GM10847 (cell line): ENCODE results near the gene GARNL3.

Source experiments
- POLR2A ChIP-seq: IDR thresholded peaks from 2 replicates; pipeline ENCODE4 v1.6.1; 2011; ENCODE audit not compliant: insufficient read length; ENCODE audit errors: extremely low read depth

Gene GARNL3

DNA sequence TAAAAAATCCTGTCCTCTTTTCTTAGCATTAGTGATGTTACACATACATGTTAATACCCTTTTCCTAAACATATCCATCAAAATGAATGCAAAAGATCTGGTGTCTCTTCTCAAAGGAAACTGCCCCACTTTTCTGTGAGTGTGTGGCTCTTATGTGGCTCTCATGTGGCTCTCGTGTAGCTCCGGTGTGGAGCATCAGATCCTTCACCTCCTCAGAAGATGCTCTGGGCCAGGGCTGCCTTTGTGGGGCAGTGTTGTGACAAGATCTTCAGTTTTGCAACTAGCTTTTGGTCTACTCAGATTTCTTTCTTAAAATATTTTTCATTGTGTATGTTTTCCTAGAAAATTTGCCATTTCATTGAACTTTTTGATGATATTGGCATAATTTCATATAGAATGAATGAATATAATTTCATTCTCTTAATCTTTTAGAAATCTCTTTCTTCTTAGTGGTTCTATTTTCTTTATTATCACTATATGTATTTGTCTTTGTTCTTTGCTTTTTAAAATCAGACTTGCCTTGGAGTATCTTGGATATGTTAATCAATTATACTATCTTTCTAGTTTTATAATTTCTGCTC lies 19.4 kb downstream of the GARNL3 start:
- no peak for TF ChIP-seq POLR2A

DNA sequence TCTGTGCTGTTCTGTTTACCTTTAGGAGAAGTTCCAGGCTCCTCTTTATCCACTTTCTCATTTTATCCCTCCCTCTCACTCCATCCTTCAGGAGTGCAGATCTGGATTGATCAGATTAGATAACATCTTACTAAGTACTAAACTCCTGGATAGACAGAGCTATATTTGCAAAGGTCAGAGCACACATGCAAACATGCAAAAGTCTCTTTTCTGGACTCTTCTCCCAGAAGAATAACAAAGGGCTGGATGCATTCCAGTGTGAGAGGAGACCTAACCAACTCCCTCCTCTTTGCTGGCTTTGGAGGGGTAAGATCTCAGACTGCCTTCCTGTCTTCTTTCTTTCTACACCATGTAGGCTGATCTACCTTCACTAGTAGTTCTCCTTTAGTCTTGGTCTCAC lies 21.4 kb downstream of the GARNL3 start:
- no peak for TF ChIP-seq POLR2A

DNA sequence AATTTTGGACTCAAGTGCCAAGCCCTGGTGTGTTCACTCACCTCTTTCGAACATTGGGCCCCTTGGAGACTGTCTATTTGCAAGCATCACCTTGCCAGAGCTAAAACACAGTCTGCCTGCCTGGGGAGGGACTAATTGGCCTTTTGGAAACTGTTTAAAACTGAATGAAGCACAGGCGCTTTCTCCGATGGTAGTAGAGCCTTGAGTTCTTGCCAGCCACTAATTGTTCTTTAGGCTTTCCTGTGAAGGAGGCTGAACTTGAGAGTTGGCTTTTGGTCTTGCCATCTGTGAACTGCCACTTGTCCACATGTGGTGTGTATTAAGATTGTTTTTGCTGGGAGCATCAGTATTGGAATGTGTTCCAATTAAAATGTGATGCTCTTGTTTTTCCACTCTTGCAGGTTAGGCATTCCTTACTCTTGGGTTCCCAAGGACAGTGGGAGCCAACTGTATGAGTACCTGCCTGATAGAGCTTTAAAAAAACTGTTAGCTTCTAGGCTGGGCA lies 26.0 kb downstream of the GARNL3 start:
- no peak for TF ChIP-seq POLR2A

DNA sequence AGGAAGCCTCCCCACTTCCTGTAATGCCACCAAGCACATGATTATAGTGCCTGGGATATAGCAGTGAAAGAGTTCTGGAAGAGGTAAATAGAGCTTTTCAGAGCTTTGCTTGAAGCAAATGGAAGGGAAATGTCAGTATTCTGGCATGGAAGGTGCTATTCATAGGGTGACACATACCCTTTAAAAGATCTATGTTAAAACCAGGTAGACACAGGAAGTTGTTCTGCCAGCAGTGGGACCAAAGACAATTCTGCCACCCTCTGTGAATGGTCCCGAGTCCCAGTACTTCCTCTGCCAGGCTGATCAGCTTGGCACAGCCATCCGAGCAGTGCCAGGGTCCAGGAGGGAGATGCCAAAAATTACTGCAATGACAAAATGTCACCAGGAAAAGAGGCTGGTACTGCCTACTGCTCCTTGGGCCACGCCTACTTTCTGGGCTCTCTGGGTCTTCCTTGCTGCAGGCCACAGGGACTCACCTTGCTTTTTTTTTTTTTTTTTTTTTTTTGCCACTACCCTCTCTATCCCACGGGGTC lies 26.7 kb downstream of the GARNL3 start:
- no peak for TF ChIP-seq POLR2A

DNA sequence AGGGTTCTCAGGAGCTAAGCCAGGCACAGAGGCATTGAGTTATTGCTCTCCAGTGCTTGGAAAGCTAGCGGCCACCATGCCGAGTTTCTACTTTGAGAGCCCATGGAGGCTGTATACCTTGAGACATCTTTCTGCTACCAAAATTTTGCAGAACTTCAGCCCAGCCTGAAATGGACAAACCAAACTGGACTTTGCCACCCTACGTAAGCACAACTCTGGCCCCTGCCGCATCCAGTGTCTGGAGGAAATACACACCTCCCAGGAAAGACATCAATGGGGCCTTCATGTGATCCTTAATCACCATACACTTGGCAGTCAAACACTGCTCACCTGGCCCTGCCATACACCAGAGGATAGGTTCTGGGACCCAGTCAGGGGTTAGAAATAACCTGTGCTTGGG lies 27.8 kb downstream of the GARNL3 start:
- TF ChIP-seq POLR2A = no peak

DNA sequence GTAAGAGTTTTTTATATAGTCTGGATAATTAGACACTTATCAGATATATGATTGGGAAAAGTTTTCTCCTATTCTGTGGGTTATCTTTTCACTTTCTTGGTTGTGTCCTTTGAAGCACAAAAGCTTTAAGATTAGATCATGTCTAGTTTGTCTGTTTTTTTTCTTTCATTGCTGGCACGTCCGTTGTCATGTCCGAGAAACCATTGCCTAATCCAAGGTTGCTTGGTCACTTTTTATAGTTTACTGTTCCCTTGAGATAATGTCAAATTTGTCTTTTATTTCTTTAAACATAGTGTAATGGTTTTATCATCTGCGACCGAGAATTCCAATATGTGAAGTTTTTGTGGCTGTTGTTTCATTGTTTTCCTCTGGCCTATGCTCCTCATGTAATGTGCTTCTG lies 28.8 kb downstream of the GARNL3 start:
- no peak for TF ChIP-seq POLR2A

DNA sequence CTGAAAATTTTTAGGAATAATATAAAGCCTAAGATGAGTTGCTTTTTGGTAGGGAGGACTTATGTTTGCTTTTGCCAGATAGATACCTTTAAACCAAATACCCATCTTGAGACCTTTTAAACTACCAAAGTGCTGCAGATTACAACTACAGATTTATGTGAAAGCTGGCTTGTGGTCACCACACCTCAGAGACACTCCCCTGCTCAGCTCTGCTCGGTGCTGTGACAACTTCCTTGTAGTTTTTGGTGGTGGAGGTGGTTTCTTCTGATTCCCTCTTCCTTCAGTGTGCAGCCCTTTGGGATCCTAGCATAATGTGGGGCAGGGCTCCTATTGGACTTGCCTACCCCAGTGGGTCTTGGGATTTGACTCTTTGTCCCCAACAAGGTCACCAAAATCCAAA lies 29.2 kb downstream of the GARNL3 start:
- no peak for TF ChIP-seq POLR2A

DNA sequence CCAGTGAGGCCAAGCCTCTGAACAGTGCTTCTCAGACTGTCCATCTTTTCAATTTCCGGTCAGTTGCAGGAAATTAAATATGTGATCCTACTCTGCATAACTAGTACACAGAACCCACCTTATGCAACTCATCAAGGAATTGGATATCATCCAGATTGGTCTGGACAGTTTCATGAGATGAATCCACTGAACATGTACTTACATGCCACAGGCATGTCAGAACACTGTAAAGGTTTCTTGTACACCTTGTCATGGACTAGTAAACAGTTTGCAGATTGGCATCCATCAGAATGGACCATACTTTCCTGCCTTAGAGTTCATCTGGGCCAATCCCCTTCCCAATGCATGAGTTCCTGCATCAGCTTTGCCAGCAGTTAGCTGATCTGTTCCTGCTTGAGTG lies 30.4 kb downstream of the GARNL3 start:
- TF ChIP-seq POLR2A = no peak

DNA sequence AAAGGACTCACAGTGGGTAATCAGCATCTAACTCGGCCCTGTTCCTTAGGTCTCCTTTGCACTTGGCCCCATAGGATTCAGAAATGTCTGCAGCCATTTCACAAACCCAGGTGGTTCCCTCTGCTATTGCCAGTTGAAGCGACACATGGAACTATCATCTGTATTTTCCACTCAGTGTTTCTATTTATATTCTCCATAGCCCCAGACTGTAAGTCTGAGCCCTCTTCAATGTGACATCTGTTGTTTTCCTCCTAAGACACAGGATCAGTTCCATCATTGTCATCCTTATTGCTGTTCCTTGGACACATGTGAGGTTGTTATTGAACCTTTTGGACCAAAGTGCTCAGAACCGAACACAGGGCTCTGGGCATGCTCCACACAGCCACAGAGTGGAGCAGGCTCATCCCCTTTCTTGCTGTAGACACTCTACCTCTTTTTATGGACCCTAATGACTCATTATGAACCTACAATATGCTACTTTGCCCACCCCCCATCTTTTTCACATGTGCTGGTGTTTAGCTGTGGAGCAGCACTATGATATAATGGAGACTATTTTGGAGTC lies 36.4 kb downstream of the GARNL3 start:
- TF ChIP-seq POLR2A = no peak

DNA sequence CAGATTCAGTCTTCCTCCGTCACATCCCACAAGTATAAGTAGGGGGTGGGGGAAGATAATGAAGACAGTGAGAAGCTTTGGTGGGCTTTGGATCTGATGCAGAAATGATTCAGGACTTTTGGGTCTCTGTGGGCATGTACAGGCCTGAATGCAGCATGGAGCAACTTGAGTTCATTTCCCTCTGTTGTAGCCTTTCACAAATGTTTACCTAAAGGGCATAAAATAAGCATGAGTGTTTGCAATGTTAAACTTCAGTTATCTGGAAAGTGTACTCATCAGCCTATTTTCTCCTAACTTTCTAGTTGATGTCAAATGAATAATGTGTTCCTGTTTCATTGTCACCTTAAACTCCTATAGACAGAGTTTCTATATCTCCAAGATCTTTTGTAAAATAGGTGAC lies 39.3 kb downstream of the GARNL3 start:
- TF ChIP-seq POLR2A = no peak

DNA sequence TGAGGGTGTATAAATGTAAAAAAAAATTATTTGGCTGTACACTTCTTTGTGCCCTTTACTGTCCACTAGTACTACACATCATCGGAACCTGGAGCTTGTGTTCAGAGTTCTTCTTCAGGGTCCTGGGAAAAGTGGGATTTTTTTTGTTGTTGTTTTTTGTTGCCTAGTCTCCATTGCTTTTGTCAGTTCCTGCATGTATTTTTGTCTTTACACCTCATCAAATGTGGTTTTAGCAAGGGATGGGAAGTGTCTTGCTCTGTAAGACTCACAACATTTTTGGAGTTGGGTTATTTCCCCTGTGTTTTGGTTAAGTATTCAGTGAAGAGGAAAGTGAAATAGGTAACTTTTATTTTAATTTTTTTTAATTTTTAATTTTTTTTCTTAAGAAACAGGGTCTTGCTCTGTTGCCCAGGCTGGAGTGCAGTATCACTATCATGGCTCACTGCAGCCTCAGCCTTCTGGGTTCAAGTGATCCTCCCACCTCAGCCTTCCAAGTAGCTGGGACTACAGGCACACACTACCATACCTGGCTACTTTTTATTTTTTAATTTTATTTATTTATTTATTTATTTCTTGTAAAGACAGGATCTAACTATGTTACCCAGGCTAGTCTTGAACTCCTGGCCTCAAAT lies 40.7 kb downstream of the GARNL3 start:
- TF ChIP-seq POLR2A = no peak

DNA sequence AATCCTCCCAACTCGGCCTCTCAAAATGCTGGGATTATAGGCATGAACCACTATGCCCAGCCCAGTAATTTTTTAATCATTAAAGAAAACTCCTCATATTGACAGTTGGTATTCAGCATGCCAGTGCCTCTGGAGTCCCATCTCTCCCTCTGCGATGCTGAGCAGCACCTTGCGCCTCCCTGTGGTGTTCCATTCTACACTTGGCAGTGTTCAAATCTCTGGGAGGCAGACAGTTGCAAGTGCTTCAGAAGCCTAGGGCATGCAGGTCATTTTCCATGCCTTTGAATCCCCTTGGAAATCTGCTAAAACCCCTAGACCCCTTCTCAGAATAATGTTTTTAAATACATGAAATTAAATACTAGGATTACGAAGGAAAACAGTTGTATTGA lies 41.3 kb downstream of the GARNL3 start:
- no peak for TF ChIP-seq POLR2A

DNA sequence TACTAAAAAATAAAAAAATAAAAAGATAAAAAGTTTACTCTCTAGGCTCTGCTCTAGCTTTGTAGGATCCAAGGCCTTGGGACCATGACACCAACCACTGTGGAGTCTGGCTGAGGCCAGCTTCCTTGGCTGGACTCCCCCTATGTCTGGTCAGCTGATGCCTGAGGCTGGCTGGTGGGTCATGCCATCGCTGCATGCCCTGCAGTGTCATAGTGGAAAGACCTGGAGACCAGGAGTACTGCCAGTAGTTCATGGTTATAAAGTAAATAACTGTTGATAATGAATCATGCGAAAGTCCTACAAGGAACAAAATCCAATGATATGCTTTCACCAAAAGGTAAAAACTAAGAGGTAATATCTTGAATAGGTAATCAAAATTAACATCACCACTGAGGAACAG lies 43.2 kb downstream of the GARNL3 start:
- no peak for TF ChIP-seq POLR2A

DNA sequence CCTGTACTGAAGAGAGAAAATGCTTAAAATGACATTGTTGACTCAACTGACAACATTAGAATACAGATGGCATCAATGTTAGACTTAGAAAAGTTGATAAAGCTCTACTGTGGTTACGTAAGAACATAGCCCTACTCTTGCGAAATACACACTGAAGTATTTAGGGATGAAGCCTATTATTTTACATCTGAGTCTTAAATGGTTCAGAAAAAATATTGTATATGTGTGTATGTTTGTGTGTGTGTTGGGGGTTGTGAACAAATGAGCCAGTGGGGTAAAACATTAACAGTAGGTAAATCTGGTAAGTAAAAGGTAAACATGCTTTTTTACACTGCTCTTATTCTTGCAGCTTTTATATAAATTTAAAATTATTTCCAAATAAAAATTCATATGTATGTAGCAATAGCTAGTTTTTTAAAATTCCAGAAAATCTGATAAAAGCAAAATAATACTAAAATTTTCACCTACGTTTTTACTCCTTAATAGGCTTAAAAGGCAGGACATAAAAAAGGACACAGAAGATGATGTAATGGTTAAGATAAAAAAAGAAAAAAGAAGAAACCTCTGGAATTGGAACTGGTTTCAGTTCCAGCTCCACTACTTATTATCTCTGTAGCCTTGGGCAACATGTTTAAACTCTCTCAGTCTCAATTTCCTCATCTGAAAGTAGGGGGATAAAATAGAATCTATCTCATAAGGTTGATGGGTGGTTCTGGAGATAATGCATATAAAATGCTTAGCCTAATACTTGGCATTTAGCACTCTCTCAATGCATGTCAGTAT lies 44.3 kb downstream of the GARNL3 start:
- TF ChIP-seq POLR2A = no peak

DNA sequence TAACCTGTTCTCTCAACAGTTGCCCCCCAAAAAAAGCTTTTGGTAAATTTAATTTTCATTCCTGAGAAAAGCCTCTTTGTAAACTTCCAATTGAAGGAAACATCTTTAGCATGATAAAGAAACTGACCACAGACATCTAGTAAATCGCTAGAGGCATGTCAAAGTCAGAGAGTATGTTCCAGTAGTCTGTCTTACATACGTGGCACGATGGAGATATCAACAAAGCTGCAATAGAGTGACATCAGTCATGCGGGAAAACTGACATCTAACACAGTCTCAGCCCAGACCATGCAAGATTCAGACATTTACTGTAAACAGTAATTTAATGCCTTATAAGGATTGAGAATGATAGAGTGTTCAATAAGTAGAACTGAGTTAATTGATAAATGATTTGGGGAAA lies 45.1 kb downstream of the GARNL3 start:
- no peak for TF ChIP-seq POLR2A

DNA sequence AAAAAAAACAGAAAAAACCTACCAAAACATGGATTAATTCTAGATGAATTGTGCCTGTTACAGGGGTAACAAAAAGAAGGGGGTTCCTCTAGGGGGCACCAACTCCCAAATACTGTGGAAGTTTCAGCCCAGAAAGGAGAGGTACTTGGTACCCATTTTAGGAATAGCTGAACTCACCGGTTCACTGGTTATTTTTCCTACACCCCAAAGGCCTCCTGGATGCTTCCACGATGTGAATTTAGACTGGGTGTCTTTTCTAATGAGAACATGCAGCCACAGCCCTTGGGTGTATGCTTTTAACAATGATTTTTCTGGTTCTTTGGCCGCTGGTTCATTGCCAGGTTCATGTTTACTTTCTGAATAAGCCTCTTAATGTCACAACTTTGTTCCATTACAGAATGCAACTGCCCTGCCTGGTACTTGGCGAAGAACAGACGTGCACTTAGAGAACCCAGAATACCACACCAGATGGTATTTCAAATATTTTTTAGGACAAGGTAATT lies 46.7 kb downstream of the GARNL3 start:
- no peak for TF ChIP-seq POLR2A
